Umbilical cord (tissue), 2 donors: Measurements from ENCODE around the gene CTBP2. TPM values are rescaled to one million over a fixed set of nuclear protein-coding genes. Genes with fewer than 3 reads are reported as not detected.
A peak's percentile ranks its signal among the peaks of the same experiment; 100 is the strongest.

Source experiments
- DNase-seq: peaks from one replicate; pipeline ENCODE4 v3.0.0-alpha.2; 2015; ENCODE audit warnings: low spot score
- total RNA-seq: library from RNA; depleted of rRNA; stranded (reverse); fragments of >200 nt; gene quantifications from one replicate; pipeline ENCODE4 v1.2.3, GENCODE V29; 2014; ENCODE audit warnings: low replicate concordance; ENCODE audit not compliant: insufficient read depth

CTBP2 gene
- total RNA-seq, 1 donor from 2014 or later = 27.7 TPM

- no peak for DNase-seq
These were observed 150.0 kb downstream of the CTBP2 start for GRCh38 chr10:125010362-125010761.

GRCh38 chr10:125009661-125010161 lies 150.7 kb downstream of the CTBP2 start:
- no peak for DNase-seq

- DNase-seq = no peak
These were observed 151.4 kb downstream of the CTBP2 start for GRCh38 chr10:125008689-125009638.

- DNase-seq = no peak
These were observed 152.9 kb downstream of the CTBP2 start for GRCh38 chr10:125007436-125007835.

GRCh38 chr10:125006921-125007426 lies 153.4 kb downstream of the CTBP2 start:
- peak; percentile 50 for DNase-seq

GRCh38 chr10:125006188-125006680 lies 154.1 kb downstream of the CTBP2 start:
- DNase-seq = no peak

GRCh38 chr10:125005312-125006187 lies 154.8 kb downstream of the CTBP2 start:
- DNase-seq = no peak

GRCh38 chr10:125004571-125005311 lies 155.6 kb downstream of the CTBP2 start:
- no peak for DNase-seq

GRCh38 chr10:125003901-125004467 lies 156.4 kb downstream of the CTBP2 start:
- no peak for DNase-seq

- no peak for DNase-seq
These were observed 157.0 kb downstream of the CTBP2 start for GRCh38 chr10:125003146-125003900.

GRCh38 chr10:125002423-125003145 lies 157.8 kb downstream of the CTBP2 start:
- DNase-seq = no peak

- DNase-seq = no peak
These were observed 158.3 kb downstream of the CTBP2 start for GRCh38 chr10:125002047-125002422.

GRCh38 chr10:125001313-125002046 lies 158.9 kb downstream of the CTBP2 start:
- DNase-seq = no peak

GRCh38 chr10:125000366-125001312 lies 159.7 kb downstream of the CTBP2 start:
- peak; percentile 60 for DNase-seq

- peak; percentile 67 for DNase-seq
These were observed 160.7 kb downstream of the CTBP2 start for GRCh38 chr10:124999433-125000365.

- DNase-seq = no peak
These were observed 161.6 kb downstream of the CTBP2 start for GRCh38 chr10:124998624-124999291.
